ENCODE results near the gene C18orf54.

Gene C18orf54

DNA sequence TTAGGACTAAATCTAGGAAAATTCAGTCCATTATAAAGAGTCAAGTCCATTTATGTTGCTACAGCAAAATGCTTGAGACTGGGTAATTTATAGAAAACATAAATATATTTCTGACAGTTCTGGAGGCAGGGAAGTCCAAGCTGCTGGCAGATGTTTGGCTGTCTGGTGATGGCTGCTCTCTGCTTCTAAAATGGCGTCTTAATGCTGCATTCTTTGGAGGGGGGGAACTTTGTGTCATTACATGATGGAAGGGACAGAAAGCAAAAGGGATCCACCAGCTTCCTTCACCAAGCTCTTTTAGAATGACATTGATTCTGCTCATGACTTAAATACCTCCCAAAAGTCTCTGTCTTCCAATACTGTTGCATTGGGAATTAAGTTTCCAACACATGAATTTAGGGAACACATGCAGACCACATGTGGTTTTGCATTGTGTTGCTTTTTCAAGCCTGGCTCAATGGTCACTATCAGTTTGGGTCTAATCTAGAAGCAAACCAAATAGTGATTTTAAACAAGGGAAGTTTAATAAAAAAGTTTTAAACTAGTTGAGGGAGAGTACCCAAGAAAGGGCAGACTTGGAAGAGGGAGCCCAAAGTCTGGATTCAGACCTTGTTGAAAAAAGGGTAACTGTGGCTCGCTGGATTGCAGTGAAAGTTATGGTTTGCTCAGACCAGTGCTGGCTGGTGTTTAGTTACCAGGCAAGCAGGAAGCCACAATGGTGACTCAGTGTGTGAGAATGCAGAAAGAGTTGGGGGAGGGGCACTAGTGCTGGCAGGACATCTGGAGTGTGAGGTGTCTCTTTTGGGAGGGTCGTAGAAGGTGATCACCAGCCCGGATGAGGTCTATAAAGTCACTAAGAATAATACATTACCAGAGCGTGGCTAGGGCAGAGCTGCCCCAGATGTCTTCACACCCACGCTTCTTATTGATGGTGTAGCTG lies 30.8 kb downstream of the C18orf54 start:
- H3K9ac ChIP-seq (ENCODE audit: low read depth, low read length), result peak overlapping the region; percentile 29
- no peaks in the 10 kb centered on the region for H3K9me3 ChIP-seq (replicated peaks; ENCODE audit: low read length)
- peak overlapping the region; percentile 13 for H3K4me3 ChIP-seq (ENCODE audit: low read length)
- H3K27me3 ChIP-seq (ENCODE audit: control insufficient read depth, insufficient read depth, low read length), result no peaks in the 10 kb centered on the region
- no peaks in the 10 kb centered on the region for H3K36me3 ChIP-seq (ENCODE audit: insufficient read depth, low read length)
- peak overlapping the region; percentile 56 for H3K4me2 ChIP-seq (ENCODE audit: low read length)
- H3K4me1 ChIP-seq (ENCODE audit: control insufficient read depth, insufficient read depth, low read length), result peaks cover 22% of the 10 kb centered on the region

DNA sequence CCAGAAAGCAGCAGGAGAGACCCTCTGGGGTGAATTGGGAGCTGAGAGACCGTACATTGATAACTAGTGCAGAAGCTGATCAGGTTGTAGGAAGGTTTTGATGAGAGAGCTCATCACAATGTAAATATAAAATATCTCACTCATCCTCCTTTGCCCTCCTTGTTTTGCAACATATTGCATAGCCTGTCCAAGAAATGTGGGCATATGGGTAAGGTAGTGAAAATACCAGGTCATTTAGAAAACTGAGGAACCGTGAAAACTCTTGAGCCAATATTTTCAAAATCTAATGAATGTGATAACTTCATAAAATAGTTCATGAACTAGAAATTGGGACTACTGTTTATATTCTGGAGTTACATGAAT lies 31.4 kb downstream of the C18orf54 start:
- Histone ChIP-seq H3K4me2 (ENCODE audit: low read length) (peak overlapping the region; percentile 40), H3K27me3 (ENCODE audit: control insufficient read depth, insufficient read depth, low read length) (no peaks in the 10 kb centered on the region), H3K9me3 (replicated peaks; ENCODE audit: low read length) (no peaks in the 10 kb centered on the region), H3K9ac (ENCODE audit: low read depth, low read length) (no peak overlapping the region), H3K36me3 (ENCODE audit: insufficient read depth, low read length) (no peaks in the 10 kb centered on the region), H3K4me3 (ENCODE audit: low read length) (peak overlapping the region; percentile 13), H3K4me1 (ENCODE audit: control insufficient read depth, insufficient read depth, low read length) (peaks cover 22% of the 10 kb centered on the region)

DNA sequence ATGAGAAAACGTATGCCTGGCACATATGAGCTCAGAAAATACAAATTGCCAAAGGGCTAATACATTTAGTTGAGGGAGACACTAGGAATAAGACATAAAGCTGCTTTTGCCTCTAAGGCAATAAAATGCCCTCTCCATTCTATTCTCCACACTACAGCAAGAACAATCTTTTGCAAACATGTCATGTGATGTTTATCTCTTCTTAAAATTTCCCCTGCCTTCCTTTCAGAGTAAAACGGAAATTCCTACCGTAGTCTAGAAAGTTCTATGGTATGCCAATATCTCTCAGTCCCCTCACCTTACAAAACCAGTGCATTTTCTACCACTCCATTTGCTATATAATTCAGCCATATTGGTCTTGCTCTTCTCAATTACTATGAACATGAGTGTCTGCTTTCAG lies 33.1 kb downstream of the C18orf54 start:
- H3K4me3 ChIP-seq (ENCODE audit: low read length), result no peak overlapping the region
- no peaks in the 10 kb centered on the region for H3K27me3 ChIP-seq (ENCODE audit: control insufficient read depth, insufficient read depth, low read length)
- no peaks in the 10 kb centered on the region for H3K9me3 ChIP-seq (replicated peaks; ENCODE audit: low read length)
- peaks cover 22% of the 10 kb centered on the region for H3K4me1 ChIP-seq (ENCODE audit: control insufficient read depth, insufficient read depth, low read length)
- H3K9ac ChIP-seq (ENCODE audit: low read depth, low read length), result no peak overlapping the region
- H3K36me3 ChIP-seq (ENCODE audit: insufficient read depth, low read length), result no peaks in the 10 kb centered on the region
- no peak overlapping the region for H3K4me2 ChIP-seq (ENCODE audit: low read length)

DNA sequence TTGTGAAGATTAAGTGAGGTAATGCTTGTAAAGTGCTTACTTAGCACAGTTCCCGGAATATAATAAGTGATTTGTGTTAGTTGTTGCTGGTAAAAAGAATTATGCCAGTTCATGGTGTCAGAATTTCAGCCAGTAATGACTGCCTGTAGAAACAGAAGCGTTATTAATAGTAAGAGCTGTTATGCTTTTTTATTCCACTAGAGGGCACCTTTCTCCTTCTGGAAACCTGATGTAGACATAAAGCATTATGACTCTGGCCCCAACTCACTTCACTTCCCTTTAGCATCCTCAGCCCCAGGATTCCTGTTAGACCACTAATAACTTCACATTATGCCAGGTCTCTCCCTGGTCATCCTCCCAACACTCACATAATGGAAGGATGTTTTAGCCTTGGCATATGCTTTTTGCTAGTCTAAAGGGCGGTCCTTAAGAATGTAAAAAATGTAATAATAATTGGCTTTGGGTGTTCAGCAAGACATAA lies 34.9 kb downstream of the C18orf54 start:
- Histone ChIP-seq H3K9ac (ENCODE audit: low read depth, low read length) (no peak overlapping the region), H3K9me3 (replicated peaks; ENCODE audit: low read length) (no peaks in the 10 kb centered on the region), H3K4me3 (ENCODE audit: low read length) (no peak overlapping the region), H3K36me3 (ENCODE audit: insufficient read depth, low read length) (no peaks in the 10 kb centered on the region), H3K4me1 (ENCODE audit: control insufficient read depth, insufficient read depth, low read length) (peaks cover 17% of the 10 kb centered on the region), H3K27me3 (ENCODE audit: control insufficient read depth, insufficient read depth, low read length) (no peaks in the 10 kb centered on the region), H3K4me2 (ENCODE audit: low read length) (no peak overlapping the region)

DNA sequence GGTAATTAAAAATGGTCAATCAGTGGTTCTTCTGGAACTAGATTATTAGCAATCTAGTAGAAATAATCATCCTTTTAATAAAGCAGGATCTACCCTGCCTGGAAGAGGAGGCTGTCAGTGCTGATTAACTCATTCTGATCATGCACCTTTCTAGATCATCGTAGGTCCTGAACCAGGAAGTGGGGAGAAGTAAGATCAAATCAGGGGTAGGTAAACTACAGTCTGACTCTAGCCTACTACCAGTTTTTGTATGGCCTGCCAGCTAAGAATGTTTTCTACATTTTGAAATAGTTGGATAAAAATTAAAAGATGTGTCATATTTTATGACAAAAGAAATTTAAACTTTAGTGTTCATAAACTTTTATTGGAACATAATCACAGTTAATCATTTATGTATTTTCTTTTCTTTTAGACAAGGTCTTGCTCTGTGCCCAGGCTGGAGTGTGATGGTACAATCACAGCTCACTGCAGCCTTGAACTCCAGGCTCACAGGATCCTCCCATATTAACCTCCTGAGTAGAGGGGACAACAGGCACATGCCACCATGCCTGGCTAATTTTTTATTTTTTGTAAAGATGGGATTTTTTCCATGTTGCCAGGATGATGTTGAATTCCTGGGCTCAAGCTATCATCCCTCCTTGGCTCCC lies 36.1 kb downstream of the C18orf54 start:
- Histone ChIP-seq H3K4me1 (ENCODE audit: control insufficient read depth, insufficient read depth, low read length) (peaks cover 6% of the 10 kb centered on the region), H3K9ac (ENCODE audit: low read depth, low read length) (no peak overlapping the region), H3K4me3 (ENCODE audit: low read length) (no peak overlapping the region), H3K9me3 (replicated peaks; ENCODE audit: low read length) (no peaks in the 10 kb centered on the region), H3K27me3 (ENCODE audit: control insufficient read depth, insufficient read depth, low read length) (no peaks in the 10 kb centered on the region), H3K4me2 (ENCODE audit: low read length) (no peak overlapping the region), H3K36me3 (ENCODE audit: insufficient read depth, low read length) (no peaks in the 10 kb centered on the region)

DNA sequence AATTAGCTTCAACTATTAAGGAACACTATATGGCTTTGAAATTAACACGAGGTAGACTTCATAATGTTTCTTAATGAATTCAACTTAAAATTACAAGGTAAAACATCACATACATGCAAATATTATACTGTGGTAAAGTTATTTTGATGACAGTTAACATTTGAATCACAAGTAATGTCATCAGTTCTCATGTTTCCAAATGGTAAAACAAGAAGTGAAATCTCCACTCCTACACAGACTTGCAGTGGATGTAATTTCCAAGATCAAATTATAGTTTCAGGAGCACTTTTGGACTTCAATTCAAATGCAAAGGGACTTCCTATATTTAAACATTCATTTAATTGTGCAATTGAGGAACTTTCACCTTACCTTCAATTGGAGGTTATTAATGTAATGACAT lies 39.1 kb downstream of the C18orf54 start:
- H3K4me2 ChIP-seq (ENCODE audit: low read length), result no peak overlapping the region
- H3K9ac ChIP-seq (ENCODE audit: low read depth, low read length), result no peak overlapping the region
- no peaks in the 10 kb centered on the region for H3K4me1 ChIP-seq (ENCODE audit: control insufficient read depth, insufficient read depth, low read length)
- no peaks in the 10 kb centered on the region for H3K36me3 ChIP-seq (ENCODE audit: insufficient read depth, low read length)
- H3K4me3 ChIP-seq (ENCODE audit: low read length), result no peak overlapping the region
- no peaks in the 10 kb centered on the region for H3K27me3 ChIP-seq (ENCODE audit: control insufficient read depth, insufficient read depth, low read length)
- H3K9me3 ChIP-seq (replicated peaks; ENCODE audit: low read length), result no peaks in the 10 kb centered on the region

DNA sequence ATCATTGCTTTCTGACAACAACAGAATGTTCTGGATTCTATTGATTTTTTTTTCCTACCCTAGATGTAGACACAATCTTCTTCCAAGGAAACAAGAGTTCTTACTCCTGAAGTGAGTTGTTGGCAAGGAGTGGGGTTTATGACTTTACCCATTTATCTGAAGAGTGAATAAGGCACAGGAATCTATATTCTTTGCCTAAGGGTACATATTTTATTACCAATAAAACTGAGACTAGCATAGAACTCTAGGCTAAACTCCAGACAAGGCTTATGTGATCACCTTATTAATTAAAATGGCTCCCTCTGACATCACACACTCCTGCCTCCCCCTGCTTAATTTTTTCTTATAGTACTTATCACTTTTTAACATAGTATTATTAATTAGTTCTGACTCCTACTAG lies 47.6 kb downstream of the C18orf54 start:
- Histone ChIP-seq H3K9ac (ENCODE audit: low read depth, low read length) (no peak overlapping the region), H3K27me3 (ENCODE audit: control insufficient read depth, insufficient read depth, low read length) (no peaks in the 10 kb centered on the region), H3K4me2 (ENCODE audit: low read length) (no peak overlapping the region), H3K4me1 (ENCODE audit: control insufficient read depth, insufficient read depth, low read length) (no peaks in the 10 kb centered on the region), H3K9me3 (replicated peaks; ENCODE audit: low read length) (no peaks in the 10 kb centered on the region), H3K4me3 (ENCODE audit: low read length) (no peak overlapping the region), H3K36me3 (ENCODE audit: insufficient read depth, low read length) (no peaks in the 10 kb centered on the region)

DNA sequence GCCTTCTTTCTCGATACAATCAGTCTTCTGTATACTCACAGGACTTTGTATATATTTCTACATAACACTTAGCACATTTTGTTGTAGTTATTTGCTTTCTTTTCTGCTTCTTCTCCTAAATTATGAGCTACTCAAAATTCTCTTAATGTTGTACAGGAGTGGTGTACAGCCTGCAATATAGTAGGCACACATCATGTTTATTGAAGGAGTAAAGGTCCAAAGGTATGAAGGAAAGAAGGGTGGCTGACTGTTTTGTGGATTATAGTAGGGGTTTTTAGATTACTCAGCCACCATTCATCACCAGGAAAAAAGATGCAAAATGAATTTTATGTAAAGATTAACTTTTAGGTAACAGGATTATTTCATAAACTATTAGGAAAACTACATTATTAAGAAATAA lies 54.1 kb downstream of the C18orf54 start:
- Histone ChIP-seq H3K9me3 (replicated peaks; ENCODE audit: low read length) (no peaks in the 10 kb centered on the region), H3K4me3 (ENCODE audit: low read length) (no peak overlapping the region), H3K9ac (ENCODE audit: low read depth, low read length) (no peak overlapping the region), H3K27me3 (ENCODE audit: control insufficient read depth, insufficient read depth, low read length) (no peaks in the 10 kb centered on the region), H3K36me3 (ENCODE audit: insufficient read depth, low read length) (no peaks in the 10 kb centered on the region), H3K4me1 (ENCODE audit: control insufficient read depth, insufficient read depth, low read length) (peaks cover 12% of the 10 kb centered on the region), H3K4me2 (ENCODE audit: low read length) (no peak overlapping the region)

DNA sequence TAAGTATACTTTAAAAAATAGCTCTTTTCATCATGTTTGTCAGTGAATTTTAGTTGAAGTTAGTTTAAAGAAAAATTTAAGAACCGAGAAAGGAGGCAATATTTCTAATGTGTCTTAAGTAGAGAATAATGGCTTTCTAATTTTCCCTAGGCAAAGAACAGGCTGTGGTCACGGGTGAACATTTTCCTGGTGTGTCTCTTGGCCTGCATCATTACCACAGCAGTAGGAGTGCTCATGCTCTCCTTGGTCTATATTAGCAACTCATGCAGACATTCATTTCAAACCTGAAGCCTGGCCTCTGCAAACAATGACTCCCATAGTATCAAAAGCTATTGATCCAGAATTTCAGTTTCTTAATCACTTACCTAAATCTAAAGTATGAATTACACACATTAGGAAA lies 57.4 kb downstream of the C18orf54 start:
- no peaks in the 10 kb centered on the region for H3K36me3 ChIP-seq (ENCODE audit: insufficient read depth, low read length)
- H3K4me3 ChIP-seq (ENCODE audit: low read length), result no peak overlapping the region
- peaks cover 18% of the 10 kb centered on the region for H3K4me1 ChIP-seq (ENCODE audit: control insufficient read depth, insufficient read depth, low read length)
- H3K4me2 ChIP-seq (ENCODE audit: low read length), result no peak overlapping the region
- no peak overlapping the region for H3K9ac ChIP-seq (ENCODE audit: low read depth, low read length)
- H3K9me3 ChIP-seq (replicated peaks; ENCODE audit: low read length), result no peaks in the 10 kb centered on the region
- H3K27me3 ChIP-seq (ENCODE audit: control insufficient read depth, insufficient read depth, low read length), result no peaks in the 10 kb centered on the region

DNA sequence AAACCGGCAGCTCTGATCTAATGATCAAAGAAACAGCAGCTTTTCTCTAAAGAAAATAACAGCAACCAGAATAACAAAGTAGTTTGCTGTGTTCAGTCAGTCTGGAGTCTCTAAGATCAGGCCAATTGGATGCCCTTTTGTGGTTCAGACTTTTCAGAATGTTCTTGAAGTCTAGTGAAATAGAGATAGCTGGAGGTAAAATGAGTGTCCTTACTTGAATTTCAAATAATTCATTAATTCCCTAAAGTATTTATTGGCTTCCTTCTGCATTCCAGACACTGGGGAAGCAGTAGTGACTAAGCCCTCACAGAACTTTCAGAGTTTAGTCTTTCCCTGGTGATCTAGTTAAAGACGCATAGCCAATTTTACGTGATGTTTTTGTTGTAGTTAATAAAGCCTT lies 58.7 kb downstream of the C18orf54 start:
- Histone ChIP-seq H3K27me3 (ENCODE audit: control insufficient read depth, insufficient read depth, low read length) (no peaks in the 10 kb centered on the region), H3K36me3 (ENCODE audit: insufficient read depth, low read length) (no peaks in the 10 kb centered on the region), H3K4me1 (ENCODE audit: control insufficient read depth, insufficient read depth, low read length) (peaks cover 18% of the 10 kb centered on the region)

DNA sequence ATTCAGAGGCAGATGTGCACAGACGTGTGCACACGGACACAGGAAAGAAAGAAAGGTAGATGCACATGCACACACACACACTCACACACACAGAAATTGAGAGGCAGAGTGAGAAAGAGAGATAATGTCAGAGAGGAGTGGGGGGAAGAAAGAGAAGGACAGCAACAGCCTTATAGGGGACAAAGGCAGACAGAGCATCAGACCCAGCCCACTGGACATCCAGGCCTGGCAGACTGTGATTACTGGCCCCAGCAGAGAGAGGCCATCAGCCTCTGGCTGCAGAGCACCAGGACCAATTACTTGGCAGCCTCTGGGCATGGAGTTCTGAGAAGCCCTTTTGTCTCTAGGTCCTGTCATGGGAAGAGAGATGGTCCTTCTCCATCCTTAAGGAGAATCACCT lies 66.1 kb downstream of the C18orf54 start:
- H3K9ac ChIP-seq (ENCODE audit: low read depth, low read length), result no peak overlapping the region
- H3K36me3 ChIP-seq (ENCODE audit: insufficient read depth, low read length), result no peaks in the 10 kb centered on the region
- peaks cover 17% of the 10 kb centered on the region for H3K27me3 ChIP-seq (ENCODE audit: control insufficient read depth, insufficient read depth, low read length)
- no peaks in the 10 kb centered on the region for H3K9me3 ChIP-seq (replicated peaks; ENCODE audit: low read length)
- H3K4me1 ChIP-seq (ENCODE audit: control insufficient read depth, insufficient read depth, low read length), result no peaks in the 10 kb centered on the region
- H3K4me3 ChIP-seq (ENCODE audit: low read length), result no peak overlapping the region
- no peak overlapping the region for H3K4me2 ChIP-seq (ENCODE audit: low read length)

More for the DNA sequence above, 58.7 kb downstream of the C18orf54 start:
- Histone ChIP-seq H3K4me2 (ENCODE audit: low read length) (peak overlapping the region; percentile 40), H3K9ac (ENCODE audit: low read depth, low read length) (peak overlapping the region; percentile 29), H3K9me3 (replicated peaks; ENCODE audit: low read length) (no peaks in the 10 kb centered on the region), H3K4me3 (ENCODE audit: low read length) (no peak overlapping the region)
